Ureter (tissue), 1 donor: ENCODE measurements around the gene ATAD3A. TPM values are rescaled to one million over a fixed set of nuclear protein-coding genes. Genes with fewer than 3 reads are reported as not detected.
A peak's percentile ranks its signal among the peaks of the same experiment; 100 is the strongest.
"Not testable (repeated sequence)": the region's sequence is repeated elsewhere in the genome, so short reads cannot be mapped to it uniquely, and the experiment has no call there.

Source experiments
- DNase-seq: peaks from one replicate; pipeline ENCODE4 v3.0.0-alpha.2; 2020; ENCODE audit warnings: low spot score
- total RNA-seq: library from RNA; stranded (reverse); gene quantifications from one replicate; pipeline ENCODE4 v1.2.4, GENCODE V29; 2023
- donor health status: DM: yes; HTN: yes; CAD: no.

Gene ATAD3A
- total RNA-seq, 1 donor from 2014 or later, result 26.3 TPM

DNA sequence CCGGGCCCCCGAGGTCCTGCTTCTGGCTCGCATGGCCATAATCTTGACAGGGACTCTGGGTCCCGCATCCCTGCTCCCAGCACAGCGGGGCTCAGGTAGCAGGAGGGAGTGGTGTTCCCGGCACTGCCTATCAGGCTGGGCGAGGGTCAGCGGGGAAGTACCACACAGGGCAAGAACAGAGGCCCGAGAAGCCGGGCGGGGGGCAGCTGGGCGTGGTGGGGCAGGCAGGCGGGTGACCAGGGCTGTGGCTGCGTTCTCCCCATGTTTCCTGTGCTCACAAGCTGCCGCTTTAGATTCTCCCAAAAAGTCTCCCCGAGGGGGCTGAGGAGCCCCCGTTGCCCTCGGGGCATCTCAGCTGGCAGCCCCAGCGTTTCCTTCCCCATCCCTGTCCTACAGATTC, 22.1 kb upstream of the ATAD3A start:
- no peak for DNase-seq

DNA sequence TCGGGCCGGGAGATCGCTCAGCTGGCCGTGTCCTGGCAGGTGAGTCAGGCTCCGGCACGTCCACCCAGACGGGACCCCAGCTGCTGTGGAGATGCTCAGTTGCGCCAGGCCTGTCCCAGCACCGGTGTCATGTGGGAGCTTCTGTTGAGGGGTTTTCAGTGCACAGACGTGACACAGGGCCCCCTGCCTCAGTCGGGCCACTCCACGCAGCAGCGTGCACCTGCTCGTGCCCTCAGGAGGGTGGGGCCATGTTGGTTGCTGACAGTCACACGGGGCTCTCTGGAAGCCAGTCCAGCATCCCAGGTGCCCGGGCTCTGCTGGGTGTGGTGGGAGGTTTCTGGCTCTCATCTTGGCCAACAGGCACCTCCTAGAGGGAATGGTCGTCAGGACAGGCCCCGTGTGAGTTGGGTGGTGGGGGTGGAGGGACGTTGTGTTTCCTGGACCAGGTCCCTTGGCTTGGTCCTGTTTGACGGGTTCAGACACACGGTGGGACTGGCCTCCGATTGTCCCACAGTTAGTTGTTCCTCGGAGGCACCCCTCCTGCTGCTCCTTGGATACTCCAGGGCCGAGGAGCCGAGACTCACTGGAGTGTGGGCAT, 21.2 kb upstream of the ATAD3A start:
- DNase-seq, result no peak

DNA sequence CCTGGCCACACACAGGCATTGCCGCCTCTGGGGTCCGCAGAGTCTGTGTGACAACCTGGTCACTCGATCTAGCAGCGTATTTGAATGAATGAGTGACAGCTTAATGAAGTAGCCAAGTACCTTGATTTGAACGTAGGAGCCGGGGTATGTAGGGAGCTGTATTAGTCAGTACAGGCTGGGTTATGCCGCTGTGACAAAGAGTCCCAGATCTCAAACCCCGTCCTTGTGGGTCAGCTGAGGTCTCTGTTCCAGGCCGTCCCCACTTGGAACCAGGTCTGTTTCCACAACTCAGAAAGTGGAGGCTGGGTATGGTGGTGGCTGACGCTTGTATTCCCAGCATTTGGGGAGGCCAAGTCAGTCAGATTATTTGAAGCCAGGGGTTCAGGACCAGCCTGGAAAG, 20.4 kb upstream of the ATAD3A start:
- DNase-seq, result no peak

DNA sequence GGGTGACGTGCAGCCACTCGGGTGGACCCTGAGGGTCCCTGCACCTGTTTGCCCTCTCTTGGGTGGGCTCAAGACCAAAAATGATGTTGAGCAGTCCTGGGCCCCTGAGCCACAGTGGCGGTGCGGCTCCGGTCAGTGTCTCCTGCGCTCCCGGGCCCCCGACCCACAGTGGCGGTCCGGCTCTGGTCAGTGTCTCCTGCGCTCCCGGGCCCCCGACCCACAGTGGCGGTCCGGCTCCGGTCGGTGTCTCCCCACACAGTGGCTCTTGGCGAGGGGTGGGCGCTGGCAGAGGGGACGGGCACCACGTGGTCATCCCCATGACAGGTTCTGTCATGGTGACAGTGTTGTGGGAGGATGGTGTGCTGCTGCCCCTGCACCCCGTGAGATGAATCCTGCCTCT, 17.7 kb upstream of the ATAD3A start:
- not testable (repeated sequence) for DNase-seq

DNA sequence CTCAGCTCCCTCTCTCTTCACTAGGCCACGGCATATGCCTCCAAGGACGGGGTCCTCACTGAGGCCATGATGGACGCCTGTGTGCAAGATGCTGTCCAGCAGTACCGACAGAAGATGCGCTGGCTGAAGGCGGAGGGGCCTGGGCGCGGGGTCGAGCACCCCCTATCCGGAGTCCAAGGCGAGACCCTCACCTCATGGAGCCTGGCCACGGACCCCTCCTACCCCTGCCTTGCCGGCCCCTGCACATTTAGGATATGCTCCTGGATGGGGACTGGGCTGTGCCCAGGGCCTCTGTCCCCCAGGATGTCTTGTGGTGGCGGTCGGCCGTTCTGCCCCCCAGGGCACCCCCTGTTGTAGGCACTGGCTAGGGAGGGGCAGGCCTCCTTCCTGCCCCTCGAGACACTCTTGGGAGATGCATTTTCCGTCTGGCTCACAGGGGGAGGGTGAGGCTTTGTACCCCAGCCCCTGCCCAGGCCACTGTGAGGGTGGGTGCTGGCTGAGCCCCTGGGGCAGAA, 16.4 kb upstream of the ATAD3A start:
- DNase-seq, result not testable (repeated sequence)

DNA sequence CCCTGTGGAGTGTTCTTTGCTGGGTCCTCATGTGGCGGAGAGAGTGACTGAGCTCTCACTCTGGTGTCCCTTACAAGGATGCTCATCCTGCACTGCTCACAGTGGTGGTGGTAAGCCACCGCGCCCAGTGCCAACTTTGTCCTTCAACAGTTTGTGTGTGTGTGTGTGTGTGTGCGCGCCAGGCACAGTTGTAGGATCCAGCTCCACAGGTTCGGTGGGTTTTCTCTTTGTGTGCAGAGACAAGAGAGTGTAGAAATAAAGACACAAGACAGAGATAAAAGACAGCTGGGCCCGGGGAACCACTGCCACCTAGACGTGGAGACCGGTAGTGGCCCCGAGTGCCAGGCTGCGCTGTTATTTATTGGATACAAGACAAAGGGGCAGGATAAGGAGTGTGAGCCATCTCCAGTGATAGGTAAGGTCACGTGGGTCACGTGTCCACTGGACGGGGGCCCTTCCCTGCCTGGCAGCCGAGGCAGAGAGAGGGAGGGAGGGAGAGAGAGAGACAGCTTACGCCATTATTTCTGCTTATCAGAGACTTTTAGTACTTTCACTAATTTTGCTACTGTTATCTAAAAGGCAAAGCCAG, 7.1 kb upstream of the ATAD3A start:
- peak; percentile 74 for DNase-seq

DNA sequence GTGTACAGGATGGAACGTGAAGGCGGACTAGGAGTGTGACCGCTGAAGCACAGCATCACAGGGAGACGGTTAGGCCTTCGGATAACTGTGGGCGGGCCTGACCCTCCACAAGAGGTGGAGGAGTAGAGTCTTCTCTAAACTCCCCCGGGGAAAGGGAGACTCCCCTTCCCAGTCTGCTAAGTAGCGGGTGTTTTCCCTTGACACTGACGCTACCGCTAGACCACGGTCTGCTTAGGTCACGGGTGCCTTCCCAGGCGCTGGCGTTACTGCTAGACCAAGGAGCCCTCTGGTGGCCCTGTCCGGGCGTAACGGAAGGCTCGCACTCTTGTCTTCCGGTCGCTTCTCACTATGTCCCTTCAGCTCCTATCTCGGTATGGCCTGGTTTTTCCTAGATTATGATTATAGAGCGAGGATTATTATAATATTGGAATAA, 6.6 kb upstream of the ATAD3A start:
- DNase-seq, result not testable (repeated sequence)

DNA sequence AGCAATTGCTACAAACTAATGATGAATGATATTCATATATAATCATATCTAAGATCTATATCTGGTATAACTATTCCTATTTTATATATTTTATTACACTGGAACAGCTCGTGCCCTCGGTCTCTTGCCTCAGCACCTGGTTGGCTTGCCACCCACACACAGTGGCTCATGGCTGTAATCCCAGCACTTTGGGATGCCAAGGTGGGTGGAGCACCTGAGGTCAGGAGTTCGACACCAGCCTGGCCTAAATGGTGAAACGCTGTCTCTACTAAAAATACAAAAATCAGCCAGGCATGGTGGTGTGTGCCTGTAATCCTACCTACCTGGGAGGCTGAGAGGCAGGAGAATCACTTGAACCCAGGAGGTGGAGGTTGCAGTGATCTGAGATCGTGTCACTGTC, 6.2 kb upstream of the ATAD3A start:
- DNase-seq, result not testable (repeated sequence)

DNA sequence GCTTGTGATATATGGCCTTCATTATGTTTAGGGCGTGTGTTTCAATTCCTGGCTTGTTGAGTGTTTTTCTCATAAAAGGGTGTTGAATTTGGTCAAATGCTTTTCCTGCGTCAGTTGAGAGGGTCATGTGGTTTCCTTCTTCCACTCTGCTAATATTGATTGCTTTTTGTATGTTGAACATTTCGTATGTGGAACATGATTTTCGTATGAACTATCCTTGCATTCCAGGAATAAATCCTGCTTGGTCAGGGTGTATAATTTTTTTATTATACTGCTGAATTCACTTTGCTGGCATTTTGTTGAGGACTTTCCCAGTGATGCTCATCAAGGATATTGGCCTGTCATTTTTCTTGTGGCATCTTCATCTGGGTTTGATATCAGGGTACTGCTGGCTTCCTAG, 4.7 kb upstream of the ATAD3A start:
- no peak for DNase-seq

DNA sequence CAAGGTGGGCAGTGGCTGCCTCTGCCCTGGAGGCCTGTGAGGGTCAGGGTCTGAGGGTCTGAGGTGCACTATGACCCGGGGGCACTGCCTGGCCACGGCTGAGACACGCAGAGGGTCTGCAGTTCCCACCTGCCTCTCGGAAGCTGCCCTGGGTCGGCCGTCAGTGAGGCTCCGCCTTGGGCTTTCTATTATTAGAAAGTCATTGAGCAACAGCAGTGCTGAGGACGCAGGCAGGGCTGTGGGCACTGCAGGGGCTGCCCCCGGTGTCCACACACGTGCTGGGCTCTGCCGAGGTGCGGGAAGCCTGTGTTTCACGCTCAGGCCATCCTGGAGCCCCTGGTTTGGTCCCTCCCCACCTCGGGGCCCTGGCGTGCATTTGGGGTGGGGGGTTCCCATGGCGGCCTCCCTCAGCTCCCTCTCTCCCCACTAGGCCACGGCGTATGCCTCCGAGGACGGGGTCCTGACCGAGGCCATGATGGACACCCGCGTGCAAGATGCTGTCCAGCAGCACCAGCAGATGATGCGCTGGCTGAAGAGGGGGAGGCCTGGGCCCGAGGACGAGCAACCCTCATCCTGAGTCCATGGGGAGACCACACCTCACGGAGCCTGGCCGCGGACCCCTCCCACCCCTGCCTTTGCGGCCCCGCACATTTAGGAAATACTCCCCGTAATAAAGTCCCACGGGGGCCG, 3.0 kb upstream of the ATAD3A start:
- not testable (repeated sequence) for DNase-seq

DNA sequence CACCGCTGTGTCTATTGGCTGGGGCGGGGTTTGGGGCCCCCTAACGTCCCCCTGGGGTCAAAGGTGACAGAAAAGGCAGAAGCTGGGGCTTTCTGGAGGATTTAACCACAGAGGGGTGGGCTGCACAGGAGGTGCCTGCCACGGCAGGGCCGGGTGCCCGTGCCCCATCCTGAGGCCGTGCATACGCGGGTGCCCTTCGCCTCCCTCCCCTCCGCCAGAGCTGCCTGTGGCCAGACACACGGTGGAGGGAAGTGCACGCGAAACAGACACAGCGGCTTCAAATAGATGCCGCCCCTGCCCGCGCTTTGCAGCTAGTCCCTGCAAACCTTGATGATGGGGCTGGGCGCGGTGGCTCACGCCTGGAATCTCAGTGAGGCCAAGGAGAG, 2.5 kb upstream of the ATAD3A start:
- not testable (repeated sequence) for DNase-seq

DNA sequence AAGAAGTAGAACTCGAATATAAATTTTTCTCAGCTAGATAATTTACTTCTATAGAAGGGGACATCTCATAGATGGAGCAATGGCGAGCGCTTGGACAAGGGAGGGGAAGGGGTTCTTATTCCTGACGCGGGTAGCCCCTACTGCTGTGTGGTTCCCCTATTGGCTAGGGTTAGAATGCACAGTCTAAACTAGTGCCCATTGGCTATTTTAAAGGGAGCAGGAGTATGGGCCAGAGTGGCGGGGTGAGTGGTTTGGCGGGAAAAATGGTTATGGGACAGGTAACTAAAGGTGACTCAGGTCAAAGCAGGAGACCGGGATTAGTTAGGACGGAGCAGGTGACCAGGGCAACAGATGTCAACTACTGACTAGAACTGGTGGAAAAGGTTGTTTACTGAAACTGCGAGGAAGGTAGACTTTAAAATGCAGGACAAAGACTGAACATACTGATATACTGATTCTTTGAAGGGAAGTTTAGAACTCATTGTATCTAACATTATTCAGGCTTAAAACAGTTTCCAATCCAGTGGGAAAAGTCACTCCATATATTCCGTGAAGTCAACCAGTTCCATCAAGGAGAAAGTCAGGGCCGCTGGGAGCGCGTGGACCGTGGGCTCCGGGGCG, 940 bp upstream of the ATAD3A start:
- no peak for DNase-seq

DNA sequence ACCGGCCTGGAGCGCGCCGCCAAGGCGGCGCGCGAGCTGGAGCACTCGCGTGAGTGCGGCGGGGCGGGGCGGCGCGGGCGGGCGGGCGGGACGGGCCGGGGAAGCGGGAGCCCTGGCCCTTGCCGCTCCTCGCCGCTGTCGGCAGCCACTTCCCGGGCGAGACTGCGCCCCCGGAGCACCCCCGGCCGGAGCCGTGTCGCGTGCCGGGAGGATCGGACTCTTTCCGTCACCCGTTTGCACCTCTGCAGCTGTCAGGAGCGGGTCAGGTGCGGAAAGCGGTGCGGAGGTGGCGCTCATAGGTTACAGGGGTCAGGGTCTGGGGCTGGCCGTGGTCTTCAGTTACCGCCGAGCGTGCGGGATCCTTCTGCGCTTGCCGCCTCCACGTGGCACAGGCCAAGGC, 463 bp downstream of the ATAD3A start:
- DNase-seq, result not testable (repeated sequence)

DNA sequence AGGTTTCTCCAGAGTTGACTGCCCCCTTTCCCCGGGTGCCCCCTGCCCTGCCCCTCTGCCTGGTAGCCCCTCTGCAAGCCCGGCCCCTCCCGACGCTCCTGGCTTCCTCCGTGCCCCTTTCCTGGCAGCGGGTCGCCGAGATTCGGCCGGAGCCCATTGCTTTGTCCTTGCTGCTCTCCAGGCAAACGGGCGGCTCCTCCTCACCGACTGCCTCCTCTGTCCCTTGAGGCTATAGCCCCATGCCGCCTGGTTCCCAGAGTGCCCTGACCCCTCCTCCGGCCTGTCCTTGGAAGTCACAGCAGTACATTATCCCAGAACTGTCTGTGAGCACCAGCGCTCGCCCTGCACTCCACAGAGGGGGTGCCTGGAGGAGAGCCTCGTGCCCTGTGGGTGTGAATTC, 1.7 kb downstream of the ATAD3A start:
- DNase-seq, result not testable (repeated sequence)

DNA sequence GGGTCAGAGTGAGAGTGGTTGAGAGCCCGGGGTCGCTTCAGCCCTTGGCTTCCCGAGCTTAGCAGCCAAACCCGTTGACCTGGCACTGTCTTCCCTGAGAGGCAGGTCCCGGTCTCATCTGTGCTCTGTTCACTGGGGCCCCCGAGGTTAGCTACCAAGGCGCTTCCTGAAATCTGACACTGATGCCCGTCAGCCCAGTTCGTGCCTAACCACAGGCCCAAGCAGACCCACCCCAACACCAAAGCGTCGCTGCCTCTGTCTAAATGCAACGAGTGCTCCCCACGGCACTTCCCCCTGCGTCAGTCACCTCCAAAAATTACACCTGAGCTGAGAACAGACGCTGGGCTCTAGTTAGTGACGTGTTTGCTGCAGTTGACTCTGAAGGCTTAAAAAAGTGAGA, 2.4 kb downstream of the ATAD3A start:
- not testable (repeated sequence) for DNase-seq

DNA sequence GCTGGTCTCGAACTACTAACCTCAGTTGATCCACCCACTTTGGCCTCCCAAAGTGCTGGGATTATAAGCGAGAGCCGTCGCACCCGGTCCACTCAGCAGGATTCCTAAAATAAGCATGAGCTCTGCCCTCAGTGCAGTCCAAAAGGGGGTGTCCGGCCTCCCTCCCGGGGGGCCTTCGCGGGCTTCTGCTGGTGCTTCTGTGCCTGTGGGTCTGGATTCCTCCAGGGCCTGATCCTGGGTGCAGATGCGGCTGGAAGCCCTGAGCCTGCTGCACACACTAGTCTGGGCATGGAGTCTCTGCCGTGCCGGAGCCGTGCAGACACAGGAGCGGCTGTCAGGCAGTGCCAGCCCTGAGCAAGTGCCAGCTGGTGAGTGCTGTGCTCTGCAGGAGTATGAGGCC, 5.0 kb downstream of the ATAD3A start:
- DNase-seq, result not testable (repeated sequence)

DNA sequence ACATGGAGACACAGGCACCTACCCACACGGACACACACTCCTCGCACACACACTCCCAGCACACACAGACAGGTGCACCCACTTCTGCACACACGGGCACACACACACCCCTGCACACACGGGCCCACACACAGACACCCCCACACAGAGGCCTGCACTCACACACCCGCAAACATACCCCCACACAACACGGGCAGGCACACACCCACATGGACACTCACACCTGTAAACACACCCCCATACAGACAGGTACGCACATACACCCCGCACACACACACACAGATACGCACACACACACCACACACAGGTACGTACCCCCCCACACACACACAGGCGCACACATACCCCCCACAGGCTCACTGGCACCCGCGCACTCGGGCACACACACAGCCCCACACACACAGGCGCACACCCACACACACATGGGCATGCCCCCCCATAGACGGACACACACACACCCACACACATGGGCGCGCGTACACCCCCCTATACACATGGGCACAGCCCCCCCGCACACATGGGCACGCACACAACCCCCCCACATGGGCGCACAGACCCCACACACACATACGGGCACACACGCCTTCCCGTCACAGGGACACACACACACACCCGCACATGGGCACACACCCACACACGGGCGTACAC, 6.1 kb downstream of the ATAD3A start:
- no peak for DNase-seq

DNA sequence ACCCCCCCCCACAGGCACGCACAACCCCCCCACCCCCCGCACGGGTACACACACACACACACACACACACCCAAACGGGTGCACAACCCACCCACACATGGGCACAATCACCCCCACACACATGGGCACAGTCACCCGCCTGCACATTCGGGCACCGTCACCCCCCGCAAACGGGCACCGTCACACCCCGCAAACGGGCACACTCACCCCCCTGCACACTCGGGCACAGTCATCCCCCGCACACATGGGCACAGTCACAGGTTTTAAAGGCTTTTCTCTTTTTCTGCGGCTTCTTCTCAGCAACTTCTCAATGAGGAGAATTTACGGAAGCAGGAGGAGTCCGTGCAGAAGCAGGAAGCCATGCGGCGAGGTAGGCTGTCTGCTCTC, 6.7 kb downstream of the ATAD3A start:
- DNase-seq, result not testable (repeated sequence)

DNA sequence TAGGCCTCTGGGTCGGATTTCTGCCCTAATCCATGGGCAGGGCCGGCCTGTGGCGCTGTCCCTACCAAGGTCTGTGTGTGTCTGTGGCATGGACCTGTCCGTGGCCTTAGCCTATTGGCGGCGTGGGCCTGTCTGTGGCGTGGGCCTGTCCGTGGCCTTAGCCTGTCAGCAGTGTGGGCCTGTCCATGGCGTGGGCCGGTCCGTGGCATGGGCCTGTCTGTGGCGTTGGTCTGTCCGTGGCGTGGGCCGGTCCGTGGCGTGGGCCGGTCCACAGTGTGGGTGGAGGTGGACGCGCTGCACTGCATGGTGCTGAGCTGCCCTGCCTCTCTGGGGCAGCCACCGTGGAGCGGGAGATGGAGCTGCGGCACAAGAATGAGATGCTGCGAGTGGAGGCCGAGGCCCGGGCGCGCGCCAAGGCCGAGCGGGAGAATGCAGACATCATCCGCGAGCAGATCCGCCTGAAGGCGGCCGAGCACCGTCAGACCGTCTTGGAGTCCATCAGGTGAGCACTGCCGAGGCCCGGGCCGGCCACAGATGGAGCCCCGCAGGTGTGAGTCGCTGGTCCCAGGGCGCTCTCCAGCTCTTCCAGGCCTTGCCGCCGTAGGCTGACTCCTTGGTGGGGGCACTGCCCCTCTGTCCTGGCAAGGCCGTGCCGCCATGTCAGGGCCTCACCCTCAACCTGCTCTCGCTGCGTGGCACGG, 8.0 kb downstream of the ATAD3A start:
- DNase-seq, result not testable (repeated sequence)

DNA sequence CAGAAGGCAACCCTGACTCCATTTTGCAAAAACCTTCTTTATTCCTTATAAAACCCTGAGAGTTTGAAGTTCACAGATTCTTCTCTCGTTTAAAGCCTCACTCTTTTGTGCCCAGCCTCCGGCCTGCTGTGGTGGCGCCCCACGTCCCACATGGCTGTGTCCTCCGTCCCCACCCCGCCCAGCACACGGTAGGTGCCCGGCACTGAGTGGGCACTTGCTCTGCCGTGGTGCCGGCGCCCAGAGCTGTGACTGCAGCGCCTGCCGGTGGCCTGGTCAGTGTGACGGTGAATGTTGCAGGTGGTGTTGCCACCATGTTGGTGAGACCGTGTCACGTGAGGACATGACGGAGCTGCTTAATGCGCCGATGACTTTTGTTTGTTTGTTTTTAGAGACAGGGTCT, 9.4 kb downstream of the ATAD3A start:
- no peak for DNase-seq

DNA sequence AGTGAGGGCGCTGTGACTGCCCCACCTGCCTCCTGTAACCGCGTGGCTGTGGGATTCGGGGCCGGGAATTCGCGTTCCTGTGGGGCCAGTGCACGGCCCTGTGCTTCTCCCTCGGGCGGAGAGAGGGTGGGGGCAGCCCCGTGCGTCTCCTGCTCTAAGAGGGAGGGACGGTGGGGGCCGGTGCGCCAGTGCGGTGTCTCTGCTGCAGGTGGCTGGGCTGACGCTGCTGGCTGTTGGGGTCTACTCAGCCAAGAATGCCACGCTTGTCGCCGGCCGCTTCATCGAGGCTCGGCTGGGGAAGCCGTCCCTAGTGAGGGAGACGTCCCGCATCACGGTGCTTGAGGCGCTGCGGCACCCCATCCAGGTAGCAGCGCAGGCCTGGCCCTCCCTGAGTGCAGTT, 10.6 kb downstream of the ATAD3A start:
- DNase-seq, result not testable (repeated sequence)
